ENCODE measurements around the gene OSGEP.

Gene OSGEP

GRCh38 chr14:20454516-20455354 is at the start of gene OSGEP, which contains the start of gene APEX1:
OSGEP (minus strand) TSS chr14:20454812; CDS start chr14:20454683, 129 bp downstream.
APEX1 (plus strand) TSS chr14:20455226; CDS start chr14:20455646, 420 bp downstream.
- DNase-seq (ENCODE audit: low read depth): peak; percentile 94

- no peak for DNase-seq (ENCODE audit: low read depth)
Observed at GRCh38 chr14:20503898-20504297, 49.3 kb upstream of the OSGEP start.

GRCh38 chr14:20501346-20501745 is 46.7 kb upstream of the OSGEP start:
- no peak for DNase-seq (ENCODE audit: low read depth)

- no peak for DNase-seq (ENCODE audit: low read depth)
Observed at GRCh38 chr14:20499881-20500280, 45.3 kb upstream of the OSGEP start.

GRCh38 chr14:20499108-20499507 is 44.5 kb upstream of the OSGEP start:
- DNase-seq (ENCODE audit: low read depth): no peak

- DNase-seq (ENCODE audit: low read depth): no peak
Observed at GRCh38 chr14:20498622-20499021, 44.0 kb upstream of the OSGEP start.

GRCh38 chr14:20494935-20495766 is 40.5 kb upstream of the OSGEP start:
- DNase-seq (ENCODE audit: low read depth): no peak

GRCh38 chr14:20493634-20494033 is 39.0 kb upstream of the OSGEP start:
- DNase-seq (ENCODE audit: low read depth): no peak

GRCh38 chr14:20492486-20492885 is 37.9 kb upstream of the OSGEP start:
- DNase-seq (ENCODE audit: low read depth): no peak

GRCh38 chr14:20490563-20490962 is 36.0 kb upstream of the OSGEP start:
- DNase-seq (ENCODE audit: low read depth): no peak

- DNase-seq (ENCODE audit: low read depth): no peak
Observed at GRCh38 chr14:20489093-20489994, 34.7 kb upstream of the OSGEP start.

- no peak for DNase-seq (ENCODE audit: low read depth)
Observed at GRCh38 chr14:20487396-20487725, 32.7 kb upstream of the OSGEP start.

GRCh38 chr14:20486684-20487395 is 32.2 kb upstream of the OSGEP start:
- DNase-seq (ENCODE audit: low read depth): no peak

GRCh38 chr14:20485900-20486299 is 31.3 kb upstream of the OSGEP start:
- DNase-seq (ENCODE audit: low read depth): no peak

GRCh38 chr14:20482382-20482781 is 27.8 kb upstream of the OSGEP start:
- DNase-seq (ENCODE audit: low read depth): no peak

GRCh38 chr14:20478894-20479293 is 24.3 kb upstream of the OSGEP start:
- DNase-seq (ENCODE audit: low read depth): no peak

GRCh38 chr14:20477211-20477876 is 22.7 kb upstream of the OSGEP start:
- no peak for DNase-seq (ENCODE audit: low read depth)

- no peak for DNase-seq (ENCODE audit: low read depth)
Observed at GRCh38 chr14:20476776-20477175, 22.2 kb upstream of the OSGEP start.

GRCh38 chr14:20472536-20473169 is 18.0 kb upstream of the OSGEP start:
- no peak for DNase-seq (ENCODE audit: low read depth)

- no peak for DNase-seq (ENCODE audit: low read depth)
Observed at GRCh38 chr14:20470603-20470901, 15.9 kb upstream of the OSGEP start.

Data from activated T-cell treated with anti-CD3 and anti-CD28 coated beads for 1 hour (primary cell).